ENCODE measurements around the gene DISC1.
A peak's percentile ranks its signal among the peaks of the same experiment; 100 is the strongest.

The DISC1 gene

GRCh38 chr1:232062967-232063366, 436.4 kb downstream of the DISC1 start:
- no peaks in the 10 kb centered on the region for H3K36me3 Mint-ChIP-seq (ENCODE audit: low read depth)
- no peak overlapping the region for H3K4me3 Mint-ChIP-seq
- no peak for TF ChIP-seq CTCF (IDR thresholded peaks at IDR 0.05; ENCODE audit: unreplicated experiment in 3 of 3)
- H3K4me1 Mint-ChIP-seq, result peaks cover 5% of the 10 kb centered on the region
- peaks cover 7% of the 10 kb centered on the region for H3K27me3 Mint-ChIP-seq (ENCODE audit: low read depth)
- no peaks in the 10 kb centered on the region for H3K9me3 Mint-ChIP-seq
- H3K27ac Mint-ChIP-seq, result no peak overlapping the region

GRCh38 chr1:232066521-232066920, 439.9 kb downstream of the DISC1 start:
- TF ChIP-seq CTCF (IDR thresholded peaks at IDR 0.05; ENCODE audit: unreplicated experiment in 3 of 3), result no peak
- Mint-ChIP-seq H3K27ac (no peak overlapping the region), H3K27me3 (ENCODE audit: low read depth) (peaks cover 6% of the 10 kb centered on the region), H3K36me3 (ENCODE audit: low read depth) (no peaks in the 10 kb centered on the region), H3K4me1 (no peaks in the 10 kb centered on the region), H3K9me3 (peaks cover 13% of the 10 kb centered on the region), H3K4me3 (no peak overlapping the region)

GRCh38 chr1:232074265-232074664, 447.7 kb downstream of the DISC1 start:
- no peak overlapping the region for H3K27ac Mint-ChIP-seq
- H3K4me1 Mint-ChIP-seq, result no peaks in the 10 kb centered on the region
- peaks cover 35% of the 10 kb centered on the region for H3K9me3 Mint-ChIP-seq
- H3K4me3 Mint-ChIP-seq, result no peak overlapping the region
- peaks cover 6% of the 10 kb centered on the region for H3K27me3 Mint-ChIP-seq (ENCODE audit: low read depth)
- no peaks in the 10 kb centered on the region for H3K36me3 Mint-ChIP-seq (ENCODE audit: low read depth)
- TF ChIP-seq CTCF (IDR thresholded peaks at IDR 0.05; ENCODE audit: unreplicated experiment in 3 of 3), result no peak

GRCh38 chr1:232077809-232078208, 451.2 kb downstream of the DISC1 start:
- peaks cover 19% of the 10 kb centered on the region for H3K27me3 Mint-ChIP-seq (ENCODE audit: low read depth)
- no peaks in the 10 kb centered on the region for H3K36me3 Mint-ChIP-seq (ENCODE audit: low read depth)
- H3K4me1 Mint-ChIP-seq, result no peaks in the 10 kb centered on the region
- H3K27ac Mint-ChIP-seq, result no peak overlapping the region
- H3K4me3 Mint-ChIP-seq, result no peak overlapping the region
- TF ChIP-seq CTCF (IDR thresholded peaks at IDR 0.05; ENCODE audit: unreplicated experiment in 3 of 3), result no peak
- peaks cover 38% of the 10 kb centered on the region for H3K9me3 Mint-ChIP-seq

GRCh38 chr1:232084584-232085223, 458.1 kb downstream of the DISC1 start:
- H3K27me3 Mint-ChIP-seq (ENCODE audit: low read depth), result peaks cover 15% of the 10 kb centered on the region
- no peak for TF ChIP-seq CTCF (IDR thresholded peaks at IDR 0.05; ENCODE audit: unreplicated experiment in 3 of 3)
- no peak overlapping the region for H3K4me3 Mint-ChIP-seq
- H3K4me1 Mint-ChIP-seq, result no peaks in the 10 kb centered on the region
- H3K9me3 Mint-ChIP-seq, result peaks cover 15% of the 10 kb centered on the region
- H3K27ac Mint-ChIP-seq, result no peak overlapping the region
- H3K36me3 Mint-ChIP-seq (ENCODE audit: low read depth), result no peaks in the 10 kb centered on the region

GRCh38 chr1:232090816-232091215, 464.2 kb downstream of the DISC1 start:
- Mint-ChIP-seq H3K4me1 (peaks cover 14% of the 10 kb centered on the region), H3K27ac (peak overlapping the region in 2 of 3 experiments; percentile 12 to 59), H3K27me3 (ENCODE audit: low read depth) (peaks cover 36% of the 10 kb centered on the region), H3K4me3 (peak overlapping the region in 1 of 3 experiments; percentile 2), H3K36me3 (ENCODE audit: low read depth) (no peaks in the 10 kb centered on the region), H3K9me3 (no peaks in the 10 kb centered on the region)
- TF ChIP-seq CTCF (IDR thresholded peaks at IDR 0.05; ENCODE audit: unreplicated experiment in 3 of 3), result no peak

Data from nephron (organoid).